HCT116 (cell line): ENCODE results near the gene LINGO1. TPM values are rescaled to one million over a fixed set of nuclear protein-coding genes. Genes with fewer than 3 reads are reported as not detected.

Source experiments
- ATAC-seq: fragments of 200-7000 bp; cut with Tn5 transposase; 2 replicates; pipeline ENCODE4 v1.9.1; 2020; ENCODE audit warnings: mild to moderate bottlenecking, moderate library complexity
- BruUV-seq: library from RNA; stranded (reverse); fragments of 400-500 nt; replicated peaks from 2 replicates; lab custom pipeline; 2021; lab: Mats Ljungman, UMichigan
- CTCF ChIA-PET: fragments of 300-600 bp; sonication (Branson Sonifier 250); formaldehyde crosslinking; loops from one replicate; lab custom pipeline; 2021; ENCODE audit warnings: antibody characterized with exemption; lab: Charles Lee
- POLR2A ChIA-PET: fragments of 300-600, 350-600 bp; sonication (Branson Sonifier 250); formaldehyde crosslinking; loops from one replicate; lab custom pipeline; 2021; ENCODE audit warnings: antibody characterized with exemption; lab: Charles Lee
- RAD21 ChIA-PET, 2 experiments: fragments of 300-600 bp; sonication (Branson Sonifier 250); formaldehyde crosslinking; loops; one replicate each; lab custom pipeline; 2023; ENCODE audit warnings: low total read pairs in 2 of 2; ENCODE audit not compliant: uncharacterized antibody in 2 of 2, unreplicated experiment in 2 of 2, low non-redundant PET in 1 of 2; lab: Charles Lee
- DNase-seq: peaks from one replicate; pipeline ENCODE4 v3.0.0-alpha.2; 2010; ENCODE audit warnings: low read depth, low spot score
- H2AFZ ChIP-seq: fragments of 200-600 bp; shearing (Covaris generic), sonication (generic); 2 replicates; pipeline ENCODE4 v1.6.1; 2017; ENCODE audit warnings: low read depth, mixed run types, mixed read lengths, antibody characterized with exemption, low read length; ENCODE audit not compliant: poor library complexity, severe bottlenecking
- H3K27ac ChIP-seq: 2 replicates; pipeline ENCODE4 v1.5.1; 2012; ENCODE audit warnings: low read depth, low read length
- H3K27me3 ChIP-seq: fragments of 200-600 bp; sonication (generic); 2 replicates; pipeline ENCODE4 v1.6.1; 2016; ENCODE audit warnings: mixed run types, low read length, mixed read lengths; ENCODE audit not compliant: insufficient read depth
- H3K36me3 ChIP-seq, 2 experiments: fragments of 200-500 bp in 1 of 2; fragments of 200-600 bp in 1 of 2; sonication (Bioruptor generic) in 1 of 2; sonication (generic) in 1 of 2; 2 replicates each; pipeline versions ENCODE4 v1.5.1 to v1.6.1; 2014 to 2016; ENCODE audit warnings: low read length in 2 of 2, inconsistent platforms in 1 of 2, mixed read lengths in 1 of 2, mixed run types in 1 of 2; ENCODE audit not compliant: insufficient read depth in 2 of 2, control insufficient read depth in 1 of 2
- H3K4me1 ChIP-seq, 2 experiments: fragments of 200-600 bp in 1 of 2; sonication (generic) in 1 of 2; 2 replicates each; pipeline versions ENCODE4 v1.5.1 to v1.6.1; 2012 to 2017; ENCODE audit warnings: low read length in 2 of 2, inconsistent platforms in 1 of 2, mild to moderate bottlenecking in 1 of 2, mixed read lengths in 1 of 2, mixed run types in 1 of 2, moderate library complexity in 1 of 2; ENCODE audit not compliant: insufficient read depth in 2 of 2, control insufficient read depth in 1 of 2
- H3K4me2 ChIP-seq: fragments of 200-600 bp; sonication (generic); 2 replicates; pipeline ENCODE4 v1.6.1; 2017; ENCODE audit warnings: mixed run types, low read length, mixed read lengths
- H3K4me3 ChIP-seq, 2 experiments: fragments of 200-600 bp in 1 of 2; sonication (generic) in 1 of 2; replicated peaks in 1 of 2; 2 replicates each; pipeline ENCODE4 v1.5.1; 2011 to 2016; ENCODE audit warnings: low read length in 2 of 2, control low read depth in 1 of 2, low read depth in 1 of 2, mild to moderate bottlenecking in 1 of 2, mixed read lengths in 1 of 2, mixed run types in 1 of 2
- H3K79me2 ChIP-seq: fragments of 200-600 bp; sonication (generic); 2 replicates; pipeline ENCODE4 v1.6.1; 2017; ENCODE audit warnings: mild to moderate bottlenecking, mixed run types, low read length, moderate library complexity, mixed read lengths; ENCODE audit not compliant: insufficient read depth
- H3K9ac ChIP-seq: fragments of 200-600 bp; sonication (generic); 2 replicates; pipeline ENCODE4 v1.6.1; 2016; ENCODE audit warnings: low read length, mixed read lengths
- H3K9me2 ChIP-seq: fragments of 200-600 bp; sonication (generic), shearing (Covaris generic); 2 replicates; pipeline ENCODE4 v1.6.1; 2017; ENCODE audit warnings: mixed run types, mild to moderate bottlenecking, moderate library complexity; ENCODE audit not compliant: insufficient read depth
- H3K9me3 ChIP-seq, 2 experiments: fragments of 200-500 bp in 1 of 2; fragments of 200-600 bp in 1 of 2; sonication (Bioruptor generic) in 1 of 2; sonication (generic) in 1 of 2; 2 replicates each; pipeline ENCODE4 v1.6.1; 2014 to 2017; ENCODE audit warnings: low read length in 2 of 2, mixed read lengths in 2 of 2, inconsistent platforms in 1 of 2, low read depth in 1 of 2, mild to moderate bottlenecking in 1 of 2, mixed run types in 1 of 2, moderate library complexity in 1 of 2; ENCODE audit not compliant: control insufficient read depth in 1 of 2, insufficient read depth in 1 of 2
- H4K20me1 ChIP-seq: fragments of 200-600 bp; sonication (generic), shearing (Covaris generic); 2 replicates; pipeline ENCODE4 v1.6.1; 2017; ENCODE audit warnings: mixed run types, mild to moderate bottlenecking, moderate library complexity; ENCODE audit not compliant: insufficient read depth
- CBX3 ChIP-seq: IDR thresholded peaks from 2 replicates; pipeline ENCODE4 v1.6.1; 2012; ENCODE audit warnings: low read depth
- EZH2 ChIP-seq: fragments of 200-600 bp; sonication (generic); IDR thresholded peaks from 2 replicates; pipeline ENCODE4 v1.6.1; 2017; ENCODE audit warnings: antibody characterized with exemption, mixed run types
- FOSL1 ChIP-seq: IDR thresholded peaks from 2 replicates; pipeline ENCODE4 v1.6.1; 2012; ENCODE audit warnings: low read depth
- JUND ChIP-seq: IDR thresholded peaks from 2 replicates; pipeline ENCODE4 v1.6.1; 2012
- POLR2A ChIP-seq: IDR thresholded peaks from 2 replicates; pipeline ENCODE4 v1.7.0; 2011; ENCODE audit warnings: borderline replicate concordance; ENCODE audit not compliant: insufficient read depth, insufficient read length; ENCODE audit errors: extremely low read depth
- RAD21 ChIP-seq: IDR thresholded peaks from 2 replicates; pipeline ENCODE4 v1.6.1; 2012; ENCODE audit warnings: low read depth, mild to moderate bottlenecking
- SIN3A ChIP-seq: IDR thresholded peaks from 2 replicates; pipeline ENCODE4 v1.6.1; 2012; ENCODE audit warnings: low read depth
- TCF7L2 ChIP-seq: IDR thresholded peaks from 2 replicates; pipeline ENCODE4 v1.7.0; 2011; ENCODE audit warnings: borderline replicate concordance, inconsistent platforms; ENCODE audit not compliant: insufficient read depth, insufficient read length; ENCODE audit errors: extremely low read depth
- ZNF274 ChIP-seq: fragments of 200-500 bp; sonication (Bioruptor generic); IDR thresholded peaks from 2 replicates; pipeline ENCODE4 v1.6.1; 2014; ENCODE audit warnings: mild to moderate bottlenecking, low read depth, low read length, inconsistent platforms
- intact Hi-C: fragments of 100-400 bp; cut with micrococcal nuclease; formaldehyde crosslinking; loops from 2 replicates; pipeline ENCODE4 v1.10.0; 2022
- total RNA-seq: library from RNA; stranded (reverse); gene quantifications from one replicate; pipeline ENCODE4 v1.2.1, GENCODE V29; 2021; ENCODE audit not compliant: unreplicated experiment
- TF ChIP-seq, protein P1 (sequence below): IDR thresholded peaks from 2 replicates; pipeline ENCODE4 v1.6.1; 2012; ENCODE audit warnings: low read depth

Gene LINGO1
- total RNA-seq, 1 experiment from 2014 or later, result 15.6 TPM

DNA sequence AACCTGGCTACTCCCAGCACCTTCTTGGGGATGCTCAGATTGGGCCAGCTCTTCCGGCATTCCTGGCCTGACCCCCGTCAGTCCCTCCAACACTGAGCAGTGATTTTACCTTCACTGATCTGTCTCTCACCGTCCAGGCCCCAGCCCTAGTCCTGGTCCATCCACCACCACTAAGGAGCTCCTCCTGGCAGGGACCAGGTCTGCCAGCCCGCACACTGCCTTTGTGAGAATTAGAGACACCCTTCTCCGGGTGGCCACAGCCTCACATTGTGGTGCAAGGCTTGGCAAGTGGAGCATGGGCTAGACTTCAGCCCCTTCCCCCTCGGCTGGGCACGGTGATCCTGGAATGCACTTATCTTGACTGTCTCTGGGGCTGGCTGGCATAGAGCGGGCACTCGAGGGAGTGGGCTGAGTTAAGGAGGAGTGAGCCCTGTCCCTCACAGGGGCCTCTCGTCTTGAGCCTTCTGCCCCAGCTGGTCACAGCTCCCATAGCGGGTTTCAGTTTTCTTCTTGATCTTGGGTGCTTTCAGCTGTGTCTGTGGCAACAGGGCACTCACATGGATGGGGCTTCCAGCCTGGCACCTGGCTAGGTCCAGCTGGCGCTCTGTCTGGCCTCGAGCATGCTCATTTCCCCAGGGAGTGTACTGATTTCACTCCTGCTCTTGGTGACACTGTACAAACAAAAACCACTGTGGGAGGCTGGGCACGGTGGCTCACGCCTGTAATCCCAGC lies 53.9 kb downstream of the LINGO1 start:
- no peak overlapping the region for H3K27ac ChIP-seq
- TF ChIP-seq EZH2 (no peak), SIN3A (no peak), CBX3 (no peak), JUND (no peak), POLR2A (no peak), TCF7L2 (no peak), RAD21 (no peak), FOSL1 (no peak), ZNF274 (no peak)
- TF ChIP-seq, protein P1, sequence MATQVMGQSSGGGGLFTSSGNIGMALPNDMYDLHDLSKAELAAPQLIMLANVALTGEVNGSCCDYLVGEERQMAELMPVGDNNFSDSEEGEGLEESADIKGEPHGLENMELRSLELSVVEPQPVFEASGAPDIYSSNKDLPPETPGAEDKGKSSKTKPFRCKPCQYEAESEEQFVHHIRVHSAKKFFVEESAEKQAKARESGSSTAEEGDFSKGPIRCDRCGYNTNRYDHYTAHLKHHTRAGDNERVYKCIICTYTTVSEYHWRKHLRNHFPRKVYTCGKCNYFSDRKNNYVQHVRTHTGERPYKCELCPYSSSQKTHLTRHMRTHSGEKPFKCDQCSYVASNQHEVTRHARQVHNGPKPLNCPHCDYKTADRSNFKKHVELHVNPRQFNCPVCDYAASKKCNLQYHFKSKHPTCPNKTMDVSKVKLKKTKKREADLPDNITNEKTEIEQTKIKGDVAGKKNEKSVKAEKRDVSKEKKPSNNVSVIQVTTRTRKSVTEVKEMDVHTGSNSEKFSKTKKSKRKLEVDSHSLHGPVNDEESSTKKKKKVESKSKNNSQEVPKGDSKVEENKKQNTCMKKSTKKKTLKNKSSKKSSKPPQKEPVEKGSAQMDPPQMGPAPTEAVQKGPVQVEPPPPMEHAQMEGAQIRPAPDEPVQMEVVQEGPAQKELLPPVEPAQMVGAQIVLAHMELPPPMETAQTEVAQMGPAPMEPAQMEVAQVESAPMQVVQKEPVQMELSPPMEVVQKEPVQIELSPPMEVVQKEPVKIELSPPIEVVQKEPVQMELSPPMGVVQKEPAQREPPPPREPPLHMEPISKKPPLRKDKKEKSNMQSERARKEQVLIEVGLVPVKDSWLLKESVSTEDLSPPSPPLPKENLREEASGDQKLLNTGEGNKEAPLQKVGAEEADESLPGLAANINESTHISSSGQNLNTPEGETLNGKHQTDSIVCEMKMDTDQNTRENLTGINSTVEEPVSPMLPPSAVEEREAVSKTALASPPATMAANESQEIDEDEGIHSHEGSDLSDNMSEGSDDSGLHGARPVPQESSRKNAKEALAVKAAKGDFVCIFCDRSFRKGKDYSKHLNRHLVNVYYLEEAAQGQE, result no peak
- no peaks in the 10 kb centered on the region for H3K9me3 ChIP-seq
- intact Hi-C loops, result no loop called here
- no peak overlapping the region for H3K9ac ChIP-seq
- no peaks in the 10 kb centered on the region for H3K36me3 ChIP-seq
- H3K27me3 ChIP-seq, result no peaks in the 10 kb centered on the region
- H3K79me2 ChIP-seq, result no peaks in the 10 kb centered on the region
- no peaks in the 10 kb centered on the region for H3K9me2 ChIP-seq
- no TSS peak for BruUV-seq
- DNase-seq, result no peak
- no peak for ATAC-seq
- ChIA-PET CTCF (no interaction called here), RAD21 (no interaction called here), POLR2A (no interaction called here)
- H3K4me2 ChIP-seq, result no peak overlapping the region
- no peak overlapping the region for H2AFZ ChIP-seq
- no peaks in the 10 kb centered on the region for H4K20me1 ChIP-seq
- H3K4me3 ChIP-seq, result no peak overlapping the region
- H3K4me1 ChIP-seq, result no peaks in the 10 kb centered on the region
